Tibial nerve (tissue), 4 donors: ENCODE results near the gene PPP1R7. TPM values are rescaled to one million over a fixed set of nuclear protein-coding genes. Genes with fewer than 3 reads are reported as not detected.
A peak's percentile ranks its signal among the peaks of the same experiment; 100 is the strongest.

Experiments used
- DNase-seq, 2 donors: peaks; one replicate each; pipeline ENCODE4 v3.0.0-alpha.2; 2019; ENCODE audit warnings: low spot score in 2 of 2
- H3K27ac ChIP-seq, 4 donors: fragments of 200-600 bp; sonication (generic) in 3 of 4; one replicate each; pipeline ENCODE4 v1.5.1; 2017 to 2019; ENCODE audit warnings: mild to moderate bottlenecking in 1 of 4
- H3K27me3 ChIP-seq, 2 donors: fragments of 200-600 bp; sonication (generic) in 1 of 2; one replicate each; pipeline versions ENCODE4 v1.5.1 to v1.6.0; 2017 to 2019
- H3K36me3 ChIP-seq, 3 donors: fragments of 200-600 bp; sonication (generic); one replicate each; pipeline ENCODE4 v1.5.1; 2018 to 2019
- H3K4me1 ChIP-seq, 4 donors: fragments of 200-600 bp; sonication (generic) in 3 of 4; one replicate each; pipeline ENCODE4 v1.5.1; 2017 to 2019
- H3K4me3 ChIP-seq, 4 donors: fragments of 200-600 bp; sonication (generic) in 3 of 4; one replicate each; pipeline ENCODE4 v1.5.1; 2017 to 2019; ENCODE audit warnings: mild to moderate bottlenecking in 1 of 4, moderate library complexity in 1 of 4
- H3K9me3 ChIP-seq, 4 donors: fragments of 200-600 bp; sonication (generic) in 3 of 4; one replicate each; pipeline ENCODE4 v1.5.1; 2017 to 2019
- EP300 ChIP-seq, 2 donors: sonication (generic); formaldehyde crosslinking; IDR thresholded peaks; one replicate each; pipeline ENCODE4 v1.6.1; 2017; ENCODE audit warnings: antibody characterized with exemption in 2 of 2, mild to moderate bottlenecking in 1 of 2
- POLR2A ChIP-seq, 2 donors: fragments of 450-650 bp; IDR thresholded peaks; one replicate each; pipeline ENCODE4 v1.6.1; 2017; ENCODE audit warnings: antibody characterized with exemption in 2 of 2, mild to moderate bottlenecking in 2 of 2, moderate library complexity in 2 of 2
- WGBS, 2 donors: methylation state at CpG; one replicate each; pipeline ENCODE4 v1.1.5; 2018; 5-methylcytosine and 5-hydroxymethylcytosine counted together
- total RNA-seq, 4 donors: library from RNA; depleted of rRNA; stranded (reverse); fragments of >200 nt; gene quantifications; one replicate each; pipeline ENCODE4 v1.1.0, GENCODE V29; 2016
- TF ChIP-seq, protein P1 (sequence below), 5 experiments: fragments of 200-600 bp in 3 of 5; fragments of 450-650 bp in 2 of 5; sonication (generic) in 3 of 5; IDR thresholded peaks; one replicate each; pipeline ENCODE4 v1.5.1; 2016 to 2019; ENCODE audit warnings: antibody characterized with exemption in 5 of 5, mild to moderate bottlenecking in 3 of 5, moderate library complexity in 2 of 5

PPP1R7 gene
- total RNA-seq, 4 donors from 2014 or later: 29.5 to 53.8 (median 38.1) TPM

DNA sequence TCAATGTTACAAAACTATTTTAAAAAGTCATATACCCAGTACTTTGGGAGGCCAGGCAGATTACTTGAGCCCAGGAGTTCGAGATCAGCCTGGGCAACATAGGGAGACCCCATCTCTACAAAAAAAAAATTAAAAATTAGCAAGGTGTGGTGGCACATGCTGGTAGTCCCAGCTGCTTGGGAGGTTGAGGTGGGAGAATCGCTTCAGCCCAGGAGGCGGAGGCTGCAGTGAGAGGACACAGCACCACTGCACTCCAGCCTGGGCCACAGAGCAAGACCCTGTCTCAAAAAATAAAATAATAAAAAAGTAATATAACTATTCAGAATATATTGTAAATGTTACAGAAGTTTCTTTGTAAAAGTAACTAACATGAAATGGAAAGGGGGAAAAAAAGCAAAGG, 2.9 kb upstream of the PPP1R7 start:
- WGBS, 2 donors: 95 to 96% methylated on average over 3 of the region's 3 CpGs
- no peak overlapping the region for H3K4me3 ChIP-seq
- H3K4me1 ChIP-seq: peaks cover 0 to 24% (median 12%) of the 10 kb centered on the region in 4 donors
- no peak overlapping the region for H3K27ac ChIP-seq
- no peaks in the 10 kb centered on the region for H3K27me3 ChIP-seq
- TF ChIP-seq, protein P1, sequence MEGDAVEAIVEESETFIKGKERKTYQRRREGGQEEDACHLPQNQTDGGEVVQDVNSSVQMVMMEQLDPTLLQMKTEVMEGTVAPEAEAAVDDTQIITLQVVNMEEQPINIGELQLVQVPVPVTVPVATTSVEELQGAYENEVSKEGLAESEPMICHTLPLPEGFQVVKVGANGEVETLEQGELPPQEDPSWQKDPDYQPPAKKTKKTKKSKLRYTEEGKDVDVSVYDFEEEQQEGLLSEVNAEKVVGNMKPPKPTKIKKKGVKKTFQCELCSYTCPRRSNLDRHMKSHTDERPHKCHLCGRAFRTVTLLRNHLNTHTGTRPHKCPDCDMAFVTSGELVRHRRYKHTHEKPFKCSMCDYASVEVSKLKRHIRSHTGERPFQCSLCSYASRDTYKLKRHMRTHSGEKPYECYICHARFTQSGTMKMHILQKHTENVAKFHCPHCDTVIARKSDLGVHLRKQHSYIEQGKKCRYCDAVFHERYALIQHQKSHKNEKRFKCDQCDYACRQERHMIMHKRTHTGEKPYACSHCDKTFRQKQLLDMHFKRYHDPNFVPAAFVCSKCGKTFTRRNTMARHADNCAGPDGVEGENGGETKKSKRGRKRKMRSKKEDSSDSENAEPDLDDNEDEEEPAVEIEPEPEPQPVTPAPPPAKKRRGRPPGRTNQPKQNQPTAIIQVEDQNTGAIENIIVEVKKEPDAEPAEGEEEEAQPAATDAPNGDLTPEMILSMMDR (IDR thresholded peaks at IDR 0.05): no peak
- TF ChIP-seq EP300 (IDR thresholded peaks at IDR 0.05) (no peak), POLR2A (IDR thresholded peaks at IDR 0.05) (no peak)
- no peaks in the 10 kb centered on the region for H3K9me3 ChIP-seq
- no peak for DNase-seq
- no peaks in the 10 kb centered on the region for H3K36me3 ChIP-seq

DNA sequence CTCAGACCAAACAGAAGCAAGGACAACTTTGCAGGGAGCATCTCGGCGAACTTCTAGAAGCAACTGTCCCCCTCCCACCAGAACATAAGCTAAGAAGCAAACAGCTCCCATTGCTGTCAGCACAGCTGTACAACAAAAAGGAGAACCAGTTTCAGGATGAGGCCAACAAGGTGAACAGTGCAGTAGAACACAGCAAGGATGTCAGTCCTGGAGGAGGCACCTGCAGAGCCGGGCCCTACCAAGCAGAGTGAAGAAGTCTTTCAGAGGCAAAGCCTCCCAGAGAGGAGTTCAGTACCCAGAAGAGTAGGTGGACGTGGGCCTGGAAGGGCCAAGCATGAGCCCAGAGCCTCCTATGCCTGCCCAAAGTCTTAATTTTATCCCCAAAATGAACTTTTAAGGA, 2.0 kb upstream of the PPP1R7 start:
- WGBS, 2 donors: 86 to 87% methylated on average over 4 of the region's 4 CpGs
- no peak overlapping the region for H3K27ac ChIP-seq

DNA sequence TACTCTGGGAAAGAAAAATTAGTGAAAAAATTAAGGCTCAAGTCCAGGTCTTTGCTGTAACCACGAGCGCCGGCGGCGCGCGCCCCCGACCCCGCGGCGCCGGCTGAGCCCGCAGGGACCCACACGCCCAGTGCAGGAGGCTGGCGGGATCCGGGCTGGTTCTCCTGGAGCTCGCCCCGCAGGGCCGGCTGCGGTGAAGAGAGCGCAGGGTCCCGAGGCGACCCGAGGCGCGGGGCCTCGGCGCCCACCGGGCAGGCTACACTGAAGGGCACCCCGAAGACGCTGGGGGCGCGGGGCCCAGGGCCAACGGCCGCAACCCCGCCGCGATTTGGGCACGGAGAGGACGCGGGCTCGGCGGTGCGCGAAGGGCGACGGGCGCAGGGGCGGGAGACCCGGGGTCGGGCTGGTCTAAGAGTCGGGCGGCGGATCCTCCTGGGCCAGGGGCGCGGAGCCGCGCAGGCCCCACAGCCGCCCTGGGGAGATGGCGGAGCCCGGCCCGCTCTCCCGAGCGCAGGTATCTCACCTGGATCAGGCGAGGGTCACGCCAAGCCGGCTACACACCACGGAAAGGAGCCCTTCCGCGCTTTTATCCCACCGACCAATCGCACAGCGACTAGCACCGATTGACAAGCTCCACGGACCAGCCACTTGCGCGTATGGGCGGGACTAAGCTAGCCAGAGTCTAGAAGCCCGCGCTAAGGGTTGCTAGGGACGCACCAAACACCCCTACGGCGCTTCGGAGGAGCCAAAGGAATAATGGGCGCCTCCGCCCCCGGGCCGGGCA, 1.2 kb upstream of the PPP1R7 start, which contains the start of gene PASK:
Gene PASK, minus strand, starts transcription at position 582 of the 784 bp plus-strand sequence. CDS start 6,440 bp downstream, outside the sequence.
- peak; percentile 84 to 91 for DNase-seq
- Histone ChIP-seq H3K9me3 (no peaks in the 10 kb centered on the region), H3K36me3 (peaks cover 0 to 12% (median 0%) of the 10 kb centered on the region in 3 donors), H3K27me3 (no peaks in the 10 kb centered on the region), H3K4me3 (peak within 1 kb of the TSS; percentile 70 to 92 (median 86)), H3K27ac (peak within 1 kb of the TSS; percentile 58 to 92 (median 84)), H3K4me1 (peaks cover 0 to 25% (median 12%) of the 10 kb centered on the region in 4 donors)
- TF ChIP-seq, protein P1 (IDR thresholded peaks at IDR 0.05): peak in 1 of 5 experiments; percentile 5
- TF ChIP-seq EP300 (IDR thresholded peaks at IDR 0.05): peak in 1 of 2 donors; percentile 46
- no peak for TF ChIP-seq POLR2A (IDR thresholded peaks at IDR 0.05)
- 0 to 2% methylated on average over 51 to 54 of the region's 88 CpGs for WGBS, 2 donors

More for the DNA sequence above, 2.0 kb upstream of the PPP1R7 start:
- H3K27me3 ChIP-seq: no peaks in the 10 kb centered on the region
- TF ChIP-seq EP300 (IDR thresholded peaks at IDR 0.05): no peak
- TF ChIP-seq, protein P1 (IDR thresholded peaks at IDR 0.05): no peak
- TF ChIP-seq POLR2A (IDR thresholded peaks at IDR 0.05): no peak
- no peak for DNase-seq
- peaks cover 0 to 25% (median 12%) of the 10 kb centered on the region in 4 donors for H3K4me1 ChIP-seq
- H3K9me3 ChIP-seq: no peaks in the 10 kb centered on the region
- peak overlapping the region in 2 of 4 donors; percentile 82 to 89 for H3K4me3 ChIP-seq
- H3K36me3 ChIP-seq: peaks cover 0 to 4% (median 0%) of the 10 kb centered on the region in 3 donors

DNA sequence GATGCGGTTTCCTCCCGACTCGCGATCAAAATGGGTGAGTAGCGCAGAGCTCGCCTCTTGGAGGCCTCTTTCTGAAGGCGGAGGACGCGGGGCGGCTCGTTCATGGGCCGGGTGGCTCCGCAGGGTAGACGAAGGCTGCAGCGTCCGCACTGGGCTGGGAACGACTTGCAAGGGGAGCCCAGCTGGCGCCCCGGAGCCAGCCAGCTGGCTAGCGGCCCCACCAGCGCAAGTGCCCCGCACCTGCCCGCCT, 667 bp upstream of the PPP1R7 start:
- TF ChIP-seq POLR2A (IDR thresholded peaks at IDR 0.05) (no peak), EP300 (IDR thresholded peaks at IDR 0.05) (no peak)
- TF ChIP-seq, protein P1 (IDR thresholded peaks at IDR 0.05): no peak
- peaks cover 0 to 25% (median 12%) of the 10 kb centered on the region in 4 donors for H3K4me1 ChIP-seq
- no peak for DNase-seq
- peak overlapping the region in 3 of 4 donors; percentile 1 to 92 (median 45) for H3K27ac ChIP-seq
- peak overlapping the region; percentile 70 to 92 (median 86) for H3K4me3 ChIP-seq
- 0% methylated on average over 16 of the region's 23 CpGs; no CpG with 5 or more reads in 1 of the 2 donors for WGBS, 2 donors
- H3K36me3 ChIP-seq: peaks cover 0 to 17% (median 0%) of the 10 kb centered on the region in 3 donors
- no peaks in the 10 kb centered on the region for H3K9me3 ChIP-seq
- no peaks in the 10 kb centered on the region for H3K27me3 ChIP-seq
